NCI-H510A treated with DMSO at 0.1 percent for 48 hours (cell line): Measurements from ENCODE around the gene NDUFA11.

Experiments
- DNase-seq: peaks from one replicate; lab custom pipeline; 2025; lab: John Stamatoyannopoulos, UW

NDUFA11 gene

GRCh38 chr19:5908773-5909442, 5.3 kb upstream of the NDUFA11 start:
- DNase-seq = no peak

GRCh38 chr19:5907241-5907640, 3.7 kb upstream of the NDUFA11 start:
- DNase-seq = no peak

GRCh38 chr19:5905114-5905778, 1.7 kb upstream of the NDUFA11 start:
- DNase-seq = peak; percentile 73

GRCh38 chr19:5904352-5905113, 943 bp upstream of the NDUFA11 start, which contains the start of gene VMAC:
TSS of gene VMAC (plus strand) at chr19:5904872. CDS start at chr19:5904891, 19 bp downstream.
- peak; percentile 100 for DNase-seq

- no peak for DNase-seq
These were observed 450 bp downstream of the NDUFA11 start for GRCh38 chr19:5903056-5903623.

GRCh38 chr19:5900976-5901375, 2.6 kb downstream of the NDUFA11 start:
- DNase-seq = no peak

GRCh38 chr19:5899728-5900526, 3.7 kb downstream of the NDUFA11 start:
- DNase-seq = no peak

GRCh38 chr19:5897189-5897969, 6.2 kb downstream of the NDUFA11 start:
- DNase-seq = no peak

GRCh38 chr19:5896365-5897076, 7.1 kb downstream of the NDUFA11 start:
- no peak for DNase-seq

GRCh38 chr19:5895890-5896289, 7.7 kb downstream of the NDUFA11 start:
- DNase-seq = no peak

- no peak for DNase-seq
These were observed 8.2 kb downstream of the NDUFA11 start for GRCh38 chr19:5895409-5895808.

- DNase-seq = no peak
These were observed 8.8 kb downstream of the NDUFA11 start for GRCh38 chr19:5894704-5895349.

- DNase-seq = no peak
These were observed 9.5 kb downstream of the NDUFA11 start for GRCh38 chr19:5893907-5894703.

- no peak for DNase-seq
These were observed 10.2 kb downstream of the NDUFA11 start for GRCh38 chr19:5893296-5893903.

- DNase-seq = no peak
These were observed 10.8 kb downstream of the NDUFA11 start for GRCh38 chr19:5892772-5893275.

GRCh38 chr19:5891938-5892771, 11.4 kb downstream of the NDUFA11 start:
- DNase-seq = peak; percentile 20

GRCh38 chr19:5891572-5891937, 12.0 kb downstream of the NDUFA11 start:
- no peak for DNase-seq
